HL-60 (cell line): ENCODE results near the gene NOL6.

Experiments used
- DNase-seq, 2 experiments: peaks; one replicate each; pipeline ENCODE4 v3.0.0-alpha.2; 2010 to 2020; ENCODE audit warnings: low read depth in 1 of 2, low spot score in 1 of 2
- H3K27ac ChIP-seq: fragments of 250-450 bp; sonication (Bioruptor Pico); replicated peaks from 2 replicates; pipeline ENCODE4 v1.5.1; 2020; ENCODE audit warnings: mild to moderate bottlenecking, moderate library complexity
- H3K27me3 ChIP-seq: fragments of 250-450 bp; sonication (Bioruptor Pico); 2 replicates; pipeline ENCODE4 v1.5.1; 2021; ENCODE audit warnings: mild to moderate bottlenecking, moderate library complexity; ENCODE audit not compliant: insufficient read depth, poor library complexity, severe bottlenecking
- H3K4me3 ChIP-seq: replicated peaks from 2 replicates; pipeline ENCODE4 v1.5.1; 2011; ENCODE audit warnings: mild to moderate bottlenecking, control low read depth, low read length; ENCODE audit not compliant: insufficient read depth
- GABPA ChIP-seq: IDR thresholded peaks from 2 replicates; pipeline ENCODE4 v1.6.1; 2012; ENCODE audit warnings: low read depth
- POLR2AphosphoS5 ChIP-seq: IDR thresholded peaks from 2 replicates; pipeline ENCODE4 v1.6.1; 2012; ENCODE audit warnings: low read depth
- SPI1 ChIP-seq: IDR thresholded peaks from 2 replicates; pipeline ENCODE4 v1.6.1; 2012; ENCODE audit warnings: low read depth, mild to moderate bottlenecking, borderline replicate concordance
- TF ChIP-seq, protein P1 (sequence below): IDR thresholded peaks from one replicate; pipeline ENCODE4 v1.5.1; 2011; ENCODE audit warnings: low read length, control low read depth, inconsistent platforms; ENCODE audit not compliant: insufficient read depth
- TF ChIP-seq, protein P2 (sequence below): IDR thresholded peaks from 2 replicates; pipeline ENCODE4 v1.6.1; 2012; ENCODE audit warnings: low read depth; ENCODE audit not compliant: insufficient replicate concordance

The NOL6 gene

DNA sequence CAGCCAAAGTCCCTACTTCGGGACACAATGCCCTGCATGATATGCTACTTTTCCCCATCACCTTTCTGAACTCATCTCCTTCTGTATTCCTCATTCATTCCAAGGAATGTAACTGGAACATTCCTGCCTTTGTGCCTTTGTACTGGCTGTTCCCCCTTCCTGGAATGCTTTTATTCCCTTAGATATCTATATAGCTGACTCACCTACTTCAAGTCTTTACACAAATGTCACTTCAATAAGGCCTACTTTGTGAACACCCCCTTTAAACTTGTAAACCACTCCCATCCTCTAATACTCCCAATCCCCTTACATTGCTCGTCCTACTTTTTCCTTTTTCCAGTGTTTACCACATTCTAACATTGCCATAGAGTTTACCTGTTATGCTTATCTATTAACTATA is 2.4 kb downstream of the NOL6 start:
- Histone ChIP-seq H3K27me3 (no peaks in the 10 kb centered on the region), H3K4me3 (no peak overlapping the region), H3K27ac (no peak overlapping the region)
- DNase-seq: no peak
- TF ChIP-seq POLR2AphosphoS5 (no peak), GABPA (no peak), SPI1 (no peak)
- TF ChIP-seq, protein P1, sequence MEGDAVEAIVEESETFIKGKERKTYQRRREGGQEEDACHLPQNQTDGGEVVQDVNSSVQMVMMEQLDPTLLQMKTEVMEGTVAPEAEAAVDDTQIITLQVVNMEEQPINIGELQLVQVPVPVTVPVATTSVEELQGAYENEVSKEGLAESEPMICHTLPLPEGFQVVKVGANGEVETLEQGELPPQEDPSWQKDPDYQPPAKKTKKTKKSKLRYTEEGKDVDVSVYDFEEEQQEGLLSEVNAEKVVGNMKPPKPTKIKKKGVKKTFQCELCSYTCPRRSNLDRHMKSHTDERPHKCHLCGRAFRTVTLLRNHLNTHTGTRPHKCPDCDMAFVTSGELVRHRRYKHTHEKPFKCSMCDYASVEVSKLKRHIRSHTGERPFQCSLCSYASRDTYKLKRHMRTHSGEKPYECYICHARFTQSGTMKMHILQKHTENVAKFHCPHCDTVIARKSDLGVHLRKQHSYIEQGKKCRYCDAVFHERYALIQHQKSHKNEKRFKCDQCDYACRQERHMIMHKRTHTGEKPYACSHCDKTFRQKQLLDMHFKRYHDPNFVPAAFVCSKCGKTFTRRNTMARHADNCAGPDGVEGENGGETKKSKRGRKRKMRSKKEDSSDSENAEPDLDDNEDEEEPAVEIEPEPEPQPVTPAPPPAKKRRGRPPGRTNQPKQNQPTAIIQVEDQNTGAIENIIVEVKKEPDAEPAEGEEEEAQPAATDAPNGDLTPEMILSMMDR: no peak
- TF ChIP-seq, protein P2, sequence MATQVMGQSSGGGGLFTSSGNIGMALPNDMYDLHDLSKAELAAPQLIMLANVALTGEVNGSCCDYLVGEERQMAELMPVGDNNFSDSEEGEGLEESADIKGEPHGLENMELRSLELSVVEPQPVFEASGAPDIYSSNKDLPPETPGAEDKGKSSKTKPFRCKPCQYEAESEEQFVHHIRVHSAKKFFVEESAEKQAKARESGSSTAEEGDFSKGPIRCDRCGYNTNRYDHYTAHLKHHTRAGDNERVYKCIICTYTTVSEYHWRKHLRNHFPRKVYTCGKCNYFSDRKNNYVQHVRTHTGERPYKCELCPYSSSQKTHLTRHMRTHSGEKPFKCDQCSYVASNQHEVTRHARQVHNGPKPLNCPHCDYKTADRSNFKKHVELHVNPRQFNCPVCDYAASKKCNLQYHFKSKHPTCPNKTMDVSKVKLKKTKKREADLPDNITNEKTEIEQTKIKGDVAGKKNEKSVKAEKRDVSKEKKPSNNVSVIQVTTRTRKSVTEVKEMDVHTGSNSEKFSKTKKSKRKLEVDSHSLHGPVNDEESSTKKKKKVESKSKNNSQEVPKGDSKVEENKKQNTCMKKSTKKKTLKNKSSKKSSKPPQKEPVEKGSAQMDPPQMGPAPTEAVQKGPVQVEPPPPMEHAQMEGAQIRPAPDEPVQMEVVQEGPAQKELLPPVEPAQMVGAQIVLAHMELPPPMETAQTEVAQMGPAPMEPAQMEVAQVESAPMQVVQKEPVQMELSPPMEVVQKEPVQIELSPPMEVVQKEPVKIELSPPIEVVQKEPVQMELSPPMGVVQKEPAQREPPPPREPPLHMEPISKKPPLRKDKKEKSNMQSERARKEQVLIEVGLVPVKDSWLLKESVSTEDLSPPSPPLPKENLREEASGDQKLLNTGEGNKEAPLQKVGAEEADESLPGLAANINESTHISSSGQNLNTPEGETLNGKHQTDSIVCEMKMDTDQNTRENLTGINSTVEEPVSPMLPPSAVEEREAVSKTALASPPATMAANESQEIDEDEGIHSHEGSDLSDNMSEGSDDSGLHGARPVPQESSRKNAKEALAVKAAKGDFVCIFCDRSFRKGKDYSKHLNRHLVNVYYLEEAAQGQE: no peak

DNA sequence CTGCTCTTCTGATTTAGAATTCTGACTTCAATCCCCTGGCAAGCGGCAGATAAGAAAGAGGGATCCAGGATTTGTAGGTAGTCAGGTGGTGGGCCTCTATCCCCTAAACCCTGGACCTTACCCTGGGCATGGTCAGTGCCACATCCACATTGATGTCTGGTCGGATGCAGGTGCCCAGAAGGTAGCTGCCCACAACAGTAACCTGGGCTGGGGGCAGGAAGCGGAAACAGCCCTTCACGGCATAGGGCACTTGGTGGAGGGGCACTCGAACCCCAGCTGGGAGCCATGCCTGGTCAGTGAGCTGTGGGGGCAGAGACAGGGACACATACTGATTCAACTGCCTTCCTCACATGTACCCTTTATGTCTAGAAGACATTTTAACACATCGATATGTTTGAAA is 3.8 kb downstream of the NOL6 start:
- no peak overlapping the region for H3K27ac ChIP-seq

DNA sequence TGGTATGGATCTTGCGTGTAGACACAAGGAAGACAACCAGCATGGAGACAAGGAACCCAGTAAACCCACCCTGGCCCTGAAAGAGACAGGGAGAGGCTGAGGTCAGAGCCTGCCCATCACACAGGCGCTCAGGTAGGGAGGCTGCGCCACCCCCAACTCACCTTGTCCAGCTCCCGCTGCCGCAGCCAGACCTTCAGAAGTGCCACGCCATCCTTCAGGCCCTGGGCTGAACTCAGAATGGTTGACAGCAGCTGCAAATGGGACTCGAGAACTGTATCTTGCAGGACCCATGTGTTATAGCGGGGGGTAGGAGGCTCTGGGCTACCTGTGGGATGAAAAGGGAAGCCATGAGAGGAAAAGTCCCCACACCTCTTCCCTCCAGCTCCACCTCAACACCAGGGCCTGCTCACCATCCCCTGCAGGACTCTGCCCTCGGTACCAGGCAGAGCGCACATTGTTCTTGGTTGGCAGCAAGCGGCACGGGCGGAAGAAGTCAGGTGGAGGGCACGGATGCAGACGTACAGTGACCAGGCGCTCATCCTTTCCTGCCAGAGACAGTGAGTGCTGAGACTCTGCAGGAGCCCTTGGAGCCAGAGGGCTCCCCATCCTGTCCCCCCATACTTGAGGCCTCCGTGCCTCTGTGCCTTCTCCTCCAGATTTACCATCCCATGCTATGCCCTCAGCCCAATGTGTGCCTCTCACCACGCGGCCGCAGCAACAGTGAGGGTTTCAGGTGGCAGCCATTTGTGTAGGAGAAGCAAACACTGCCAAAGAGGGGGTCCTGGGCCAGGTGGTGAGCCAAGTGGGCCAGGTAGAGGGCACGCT is 4.7 kb downstream of the NOL6 start:
- no peak overlapping the region for H3K27ac ChIP-seq
- TF ChIP-seq, protein P1: no peak
- no peak overlapping the region for H3K4me3 ChIP-seq
- no peaks in the 10 kb centered on the region for H3K27me3 ChIP-seq
- DNase-seq: no peak

More for the DNA sequence above, 3.8 kb downstream of the NOL6 start:
- TF ChIP-seq GABPA (no peak), POLR2AphosphoS5 (no peak), SPI1 (no peak)
- TF ChIP-seq, protein P2: no peak
- TF ChIP-seq, protein P1: no peak
- no peak for DNase-seq
- Histone ChIP-seq H3K27me3 (no peaks in the 10 kb centered on the region), H3K4me3 (no peak overlapping the region)

DNA sequence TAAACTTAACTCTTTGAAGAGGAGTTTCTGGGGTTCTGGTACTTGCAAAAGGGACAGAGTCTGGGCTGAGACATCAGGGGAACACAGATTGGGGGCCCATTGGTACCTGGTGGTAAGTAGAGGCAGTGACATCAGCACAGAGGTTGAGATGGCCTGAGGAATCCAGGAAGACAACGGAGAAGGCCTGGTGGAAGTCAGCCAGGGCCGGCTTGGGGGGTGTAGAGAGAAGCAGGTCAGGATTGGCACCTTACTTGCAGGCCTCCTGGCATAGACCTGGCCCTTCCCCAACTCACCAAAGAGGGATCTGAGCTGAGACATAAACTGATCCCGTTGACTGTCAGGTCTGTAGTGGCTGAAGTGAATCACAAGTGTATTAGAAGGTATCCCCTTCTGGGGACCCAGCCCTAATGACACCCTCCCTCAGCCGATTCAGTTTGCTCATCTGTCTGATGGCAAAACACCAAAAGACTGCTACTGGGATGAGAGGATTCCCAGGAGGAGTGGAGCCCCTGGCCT is 5.5 kb downstream of the NOL6 start:
- TF ChIP-seq SPI1 (no peak), GABPA (no peak), POLR2AphosphoS5 (no peak)
- TF ChIP-seq, protein P1: no peak
- TF ChIP-seq, protein P2: no peak
- no peak for DNase-seq
- H3K4me3 ChIP-seq: no peak overlapping the region
- H3K27me3 ChIP-seq: no peaks in the 10 kb centered on the region
- no peak overlapping the region for H3K27ac ChIP-seq
